Measurements from ENCODE around the gene OR10A7. TPM values are rescaled to one million over a fixed set of nuclear protein-coding genes. Genes with fewer than 3 reads are reported as not detected.

The OR10A7 gene
- total RNA-seq, 1 experiment from 2014 or later: not detected

DNA sequence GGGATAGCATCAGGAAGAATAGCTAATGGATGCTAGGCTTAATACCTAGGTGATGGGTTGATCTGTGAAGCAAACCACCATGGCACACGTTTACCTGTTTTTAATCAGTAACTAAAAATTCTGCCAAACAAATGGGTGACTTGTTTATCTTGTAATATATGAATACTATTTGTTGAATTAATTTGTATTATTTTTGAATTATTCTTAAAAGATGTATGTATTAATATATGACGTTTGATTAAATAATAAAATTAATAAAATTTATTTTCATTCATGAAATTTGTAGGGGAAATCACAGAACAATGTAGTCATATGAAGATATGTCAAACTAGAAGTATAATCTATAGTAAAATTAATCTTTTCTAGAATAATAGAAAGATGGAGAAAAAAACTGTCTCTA is 32.3 kb upstream of the OR10A7 start:
- TF ChIP-seq, protein P1, sequence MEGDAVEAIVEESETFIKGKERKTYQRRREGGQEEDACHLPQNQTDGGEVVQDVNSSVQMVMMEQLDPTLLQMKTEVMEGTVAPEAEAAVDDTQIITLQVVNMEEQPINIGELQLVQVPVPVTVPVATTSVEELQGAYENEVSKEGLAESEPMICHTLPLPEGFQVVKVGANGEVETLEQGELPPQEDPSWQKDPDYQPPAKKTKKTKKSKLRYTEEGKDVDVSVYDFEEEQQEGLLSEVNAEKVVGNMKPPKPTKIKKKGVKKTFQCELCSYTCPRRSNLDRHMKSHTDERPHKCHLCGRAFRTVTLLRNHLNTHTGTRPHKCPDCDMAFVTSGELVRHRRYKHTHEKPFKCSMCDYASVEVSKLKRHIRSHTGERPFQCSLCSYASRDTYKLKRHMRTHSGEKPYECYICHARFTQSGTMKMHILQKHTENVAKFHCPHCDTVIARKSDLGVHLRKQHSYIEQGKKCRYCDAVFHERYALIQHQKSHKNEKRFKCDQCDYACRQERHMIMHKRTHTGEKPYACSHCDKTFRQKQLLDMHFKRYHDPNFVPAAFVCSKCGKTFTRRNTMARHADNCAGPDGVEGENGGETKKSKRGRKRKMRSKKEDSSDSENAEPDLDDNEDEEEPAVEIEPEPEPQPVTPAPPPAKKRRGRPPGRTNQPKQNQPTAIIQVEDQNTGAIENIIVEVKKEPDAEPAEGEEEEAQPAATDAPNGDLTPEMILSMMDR (IDR thresholded peaks at IDR 0.05; ENCODE audit: unreplicated experiment): no peak
- no TSS peak for BruUV-seq (replicated peaks)
- no peaks in the 10 kb centered on the region for H3K4me1 Mint-ChIP-seq (ENCODE audit: low read depth, unreplicated experiment)

DNA sequence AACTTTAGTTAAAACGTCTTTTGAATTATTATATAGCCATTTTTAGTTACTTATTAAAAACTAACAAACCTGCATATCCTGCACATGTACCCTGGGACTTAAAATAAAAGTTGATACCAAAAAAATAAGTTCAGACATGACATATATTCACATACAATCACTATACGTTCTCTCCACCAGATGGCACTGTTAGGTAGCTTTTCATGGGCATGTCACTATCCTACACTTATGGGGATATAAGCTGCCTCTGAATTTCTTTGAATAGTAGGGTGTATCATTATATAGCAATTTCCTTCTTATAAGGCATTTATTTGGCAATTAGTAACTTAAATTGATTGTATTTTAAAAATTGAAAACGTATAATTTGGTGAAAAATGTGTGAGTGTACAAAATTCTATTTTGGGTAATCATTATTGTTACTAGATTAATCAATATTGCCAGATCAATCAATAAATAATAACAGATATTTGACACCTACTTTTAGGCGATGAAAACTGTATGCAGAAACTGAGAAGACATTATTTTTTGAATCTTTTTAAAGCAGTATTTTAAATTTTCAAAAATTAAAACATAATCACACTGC is 31.8 kb upstream of the OR10A7 start:
- TF ChIP-seq, protein P1 (IDR thresholded peaks at IDR 0.05; ENCODE audit: unreplicated experiment): peak; percentile 56
- Mint-ChIP-seq H3K27ac (ENCODE audit: unreplicated experiment) (no peak overlapping the region), H3K36me3 (ENCODE audit: insufficient read depth, unreplicated experiment) (no peaks in the 10 kb centered on the region), H3K4me3 (ENCODE audit: low read depth, unreplicated experiment) (no peak overlapping the region), H3K9me3 (ENCODE audit: low read depth, unreplicated experiment) (no peaks in the 10 kb centered on the region), H3K4me1 (ENCODE audit: low read depth, unreplicated experiment) (no peaks in the 10 kb centered on the region), H3K27me3 (ENCODE audit: unreplicated experiment) (peaks cover 8% of the 10 kb centered on the region)
- CTCF ChIA-PET: interaction anchor here (0.6 to 1.2 kb wide), 3 partner anchors 430 to 532 kb away, joined by 3 to 15 read pairs (median 4); no protein-coding TSS in a partner anchor
- no TSS peak for BruUV-seq (replicated peaks)
- intact Hi-C loops (cut with micrococcal nuclease; ENCODE audit: unreplicated experiment): loop anchor here (1.0 to 10.0 kb wide), 3 partner anchors 326 to 532 kb away; partner anchors contain the start of gene RDH5
- peak; percentile 71 for DNase-seq

More for the DNA sequence above, 32.3 kb upstream of the OR10A7 start:
- CTCF ChIA-PET: interaction anchor here (1.0 to 1.2 kb wide), 2 partner anchors 431 to 532 kb away, joined by 4 to 15 read pairs; no protein-coding TSS in a partner anchor
- no peak overlapping the region for H3K27ac Mint-ChIP-seq (ENCODE audit: unreplicated experiment)
- DNase-seq: no peak
- intact Hi-C loops (cut with micrococcal nuclease; ENCODE audit: unreplicated experiment): loop anchor here (2.0 to 10.0 kb wide), 2 partner anchors 326 to 532 kb away; partner anchors contain the start of gene RDH5
- H3K4me3 Mint-ChIP-seq (ENCODE audit: low read depth, unreplicated experiment): no peak overlapping the region
- peaks cover 3% of the 10 kb centered on the region for H3K27me3 Mint-ChIP-seq (ENCODE audit: unreplicated experiment)
- no peaks in the 10 kb centered on the region for H3K36me3 Mint-ChIP-seq (ENCODE audit: insufficient read depth, unreplicated experiment)
- H3K9me3 Mint-ChIP-seq (ENCODE audit: low read depth, unreplicated experiment): no peaks in the 10 kb centered on the region

DNA sequence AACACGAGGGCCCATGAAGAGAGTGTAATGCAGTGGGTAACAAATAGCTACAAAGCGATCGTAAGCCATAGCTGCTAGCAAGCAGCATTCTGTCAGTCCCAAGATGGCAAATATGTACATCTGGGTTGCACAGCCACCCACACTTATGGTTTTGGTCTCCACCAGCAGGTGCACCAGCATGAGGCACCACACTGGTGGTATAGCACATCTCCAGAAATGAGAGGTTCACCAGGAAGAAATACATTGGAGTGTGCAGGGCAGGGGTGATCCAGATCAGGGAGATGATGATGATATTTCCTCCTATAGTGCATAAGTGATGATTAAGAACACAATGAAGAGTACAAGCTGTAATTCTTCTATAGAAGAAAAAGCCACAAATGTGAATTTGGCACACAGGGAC is 26.4 kb upstream of the OR10A7 start:
- H3K9me3 Mint-ChIP-seq (ENCODE audit: low read depth, unreplicated experiment): no peaks in the 10 kb centered on the region
- no peak overlapping the region for H3K4me3 Mint-ChIP-seq (ENCODE audit: low read depth, unreplicated experiment)
- CTCF ChIA-PET: no interaction called here
- no peak overlapping the region for H3K27ac Mint-ChIP-seq (ENCODE audit: unreplicated experiment)
- no peaks in the 10 kb centered on the region for H3K36me3 Mint-ChIP-seq (ENCODE audit: insufficient read depth, unreplicated experiment)
- DNase-seq: no peak
- H3K4me1 Mint-ChIP-seq (ENCODE audit: low read depth, unreplicated experiment): no peaks in the 10 kb centered on the region
- no TSS peak for BruUV-seq (replicated peaks)
- intact Hi-C loops (cut with micrococcal nuclease; ENCODE audit: unreplicated experiment): no loop called here
- TF ChIP-seq, protein P1 (IDR thresholded peaks at IDR 0.05; ENCODE audit: unreplicated experiment): no peak
- peaks cover 17% of the 10 kb centered on the region for H3K27me3 Mint-ChIP-seq (ENCODE audit: unreplicated experiment)

DNA sequence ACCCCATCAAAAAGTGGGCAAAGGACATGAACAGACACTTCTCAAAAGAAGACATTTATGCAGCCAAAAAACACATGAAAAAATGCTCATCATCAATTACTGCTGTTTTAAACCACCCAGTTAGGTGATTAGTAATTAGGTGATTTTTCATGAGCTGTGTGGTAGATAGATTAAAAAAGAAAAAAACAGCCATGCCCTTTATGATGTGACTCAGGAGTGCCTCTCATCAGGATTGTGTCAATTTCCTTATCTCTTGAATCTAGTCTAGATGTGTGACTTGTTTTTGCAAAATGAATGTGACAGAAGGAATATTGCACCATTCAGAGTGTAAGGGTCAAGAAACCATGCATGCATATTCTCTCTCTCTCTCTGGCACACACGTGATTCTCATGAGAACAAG is 5.7 kb downstream of the OR10A7 start:
- no peaks in the 10 kb centered on the region for H3K4me1 Mint-ChIP-seq (ENCODE audit: low read depth, unreplicated experiment)
- intact Hi-C loops (cut with micrococcal nuclease; ENCODE audit: unreplicated experiment): no loop called here

More for the DNA sequence above, 5.7 kb downstream of the OR10A7 start:
- no TSS peak for BruUV-seq (replicated peaks)
- Mint-ChIP-seq H3K9me3 (ENCODE audit: low read depth, unreplicated experiment) (peaks cover 3% of the 10 kb centered on the region), H3K27me3 (ENCODE audit: unreplicated experiment) (peaks cover 9% of the 10 kb centered on the region), H3K27ac (ENCODE audit: unreplicated experiment) (no peak overlapping the region), H3K36me3 (ENCODE audit: insufficient read depth, unreplicated experiment) (no peaks in the 10 kb centered on the region), H3K4me3 (ENCODE audit: low read depth, unreplicated experiment) (no peak overlapping the region)
- no peak for DNase-seq
- CTCF ChIA-PET: interaction anchor here (1.2 kb wide), 1 partner anchor 19 kb away, joined by 3 read pairs; no protein-coding TSS in a partner anchor
- TF ChIP-seq, protein P1 (IDR thresholded peaks at IDR 0.05; ENCODE audit: unreplicated experiment): no peak

All from Calu3 (cell line).